ENCODE results near the gene ARHGAP22. TPM values are rescaled to one million over a fixed set of nuclear protein-coding genes. Genes with fewer than 3 reads are reported as not detected.

Gene ARHGAP22
- total RNA-seq, 1 experiment from 2014 or later: 9.9 TPM

GRCh38 chr10:48501226-48501625 lies 103.6 kb downstream of the ARHGAP22 start (continued):
- no peak for TF ChIP-seq FOSL1 (IDR thresholded peaks at IDR 0.05; ENCODE audit: low read depth)

GRCh38 chr10:48500771-48501170 lies 104.1 kb downstream of the ARHGAP22 start:
- no peak overlapping the region for H3K4me2 ChIP-seq (ENCODE audit: low read length)
- H3K9me2 ChIP-seq (ENCODE audit: insufficient read depth): no peaks in the 10 kb centered on the region
- H3K79me2 ChIP-seq (ENCODE audit: insufficient read depth, low read length): no peaks in the 10 kb centered on the region
- no peak overlapping the region for H2AFZ ChIP-seq (ENCODE audit: low read depth, low read length, poor library complexity, severe bottlenecking)
- intact Hi-C loops (cut with micrococcal nuclease): no loop called here
- no peak overlapping the region for H3K27ac ChIP-seq (ENCODE audit: low read depth, low read length)
- H3K9me3 ChIP-seq (ENCODE audit: control insufficient read depth in 1 of 2, insufficient read depth in 1 of 2, low read depth in 1 of 2, low read length in 2 of 2): no peaks in the 10 kb centered on the region
- H3K27me3 ChIP-seq (ENCODE audit: insufficient read depth, low read length): no peaks in the 10 kb centered on the region
- no peaks in the 10 kb centered on the region for H4K20me1 ChIP-seq (ENCODE audit: insufficient read depth)
- ChIA-PET POLR2A (no interaction called here), CTCF (no interaction called here), RAD21 (ENCODE audit: low non-redundant PET in 1 of 2, low total read pairs in 2 of 2, uncharacterized antibody in 2 of 2, unreplicated experiment in 2 of 2) (no interaction called here)
- no TSS peak for BruUV-seq (replicated peaks)
- H3K9ac ChIP-seq (ENCODE audit: low read length): no peak overlapping the region
- no peak overlapping the region for H3K4me3 ChIP-seq (replicated peaks in 1 of 2; ENCODE audit: low read depth in 1 of 2, low read length in 2 of 2)
- H3K4me1 ChIP-seq (ENCODE audit: control insufficient read depth in 1 of 2, insufficient read depth in 2 of 2, low read length in 2 of 2): peaks cover 3 to 10% of the 10 kb centered on the region in 2 experiments; a peak in 2 of 4 replicates
- no peak for TF ChIP-seq SRF (IDR thresholded peaks at IDR 0.05; ENCODE audit: low read depth)
- no peak for TF ChIP-seq ZNF274 (IDR thresholded peaks at IDR 0.05; ENCODE audit: low read depth, low read length)
- no peak for TF ChIP-seq TCF7L2 (IDR thresholded peaks at IDR 0.05; ENCODE audit: borderline replicate concordance, extremely low read depth, insufficient read depth, insufficient read length)
- no peak for TF ChIP-seq CEBPB (IDR thresholded peaks at IDR 0.05; ENCODE audit: low read depth)
- TF ChIP-seq, protein P1, sequence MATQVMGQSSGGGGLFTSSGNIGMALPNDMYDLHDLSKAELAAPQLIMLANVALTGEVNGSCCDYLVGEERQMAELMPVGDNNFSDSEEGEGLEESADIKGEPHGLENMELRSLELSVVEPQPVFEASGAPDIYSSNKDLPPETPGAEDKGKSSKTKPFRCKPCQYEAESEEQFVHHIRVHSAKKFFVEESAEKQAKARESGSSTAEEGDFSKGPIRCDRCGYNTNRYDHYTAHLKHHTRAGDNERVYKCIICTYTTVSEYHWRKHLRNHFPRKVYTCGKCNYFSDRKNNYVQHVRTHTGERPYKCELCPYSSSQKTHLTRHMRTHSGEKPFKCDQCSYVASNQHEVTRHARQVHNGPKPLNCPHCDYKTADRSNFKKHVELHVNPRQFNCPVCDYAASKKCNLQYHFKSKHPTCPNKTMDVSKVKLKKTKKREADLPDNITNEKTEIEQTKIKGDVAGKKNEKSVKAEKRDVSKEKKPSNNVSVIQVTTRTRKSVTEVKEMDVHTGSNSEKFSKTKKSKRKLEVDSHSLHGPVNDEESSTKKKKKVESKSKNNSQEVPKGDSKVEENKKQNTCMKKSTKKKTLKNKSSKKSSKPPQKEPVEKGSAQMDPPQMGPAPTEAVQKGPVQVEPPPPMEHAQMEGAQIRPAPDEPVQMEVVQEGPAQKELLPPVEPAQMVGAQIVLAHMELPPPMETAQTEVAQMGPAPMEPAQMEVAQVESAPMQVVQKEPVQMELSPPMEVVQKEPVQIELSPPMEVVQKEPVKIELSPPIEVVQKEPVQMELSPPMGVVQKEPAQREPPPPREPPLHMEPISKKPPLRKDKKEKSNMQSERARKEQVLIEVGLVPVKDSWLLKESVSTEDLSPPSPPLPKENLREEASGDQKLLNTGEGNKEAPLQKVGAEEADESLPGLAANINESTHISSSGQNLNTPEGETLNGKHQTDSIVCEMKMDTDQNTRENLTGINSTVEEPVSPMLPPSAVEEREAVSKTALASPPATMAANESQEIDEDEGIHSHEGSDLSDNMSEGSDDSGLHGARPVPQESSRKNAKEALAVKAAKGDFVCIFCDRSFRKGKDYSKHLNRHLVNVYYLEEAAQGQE (IDR thresholded peaks at IDR 0.05; ENCODE audit: low read depth): no peak
- TF ChIP-seq ZFX (IDR thresholded peaks at IDR 0.05): no peak
- TF ChIP-seq RAD21 (IDR thresholded peaks at IDR 0.05; ENCODE audit: low read depth): no peak
- TF ChIP-seq POLR2AphosphoS5 (IDR thresholded peaks at IDR 0.05; ENCODE audit: low read depth, low read length): no peak
- TF ChIP-seq, protein P2, sequence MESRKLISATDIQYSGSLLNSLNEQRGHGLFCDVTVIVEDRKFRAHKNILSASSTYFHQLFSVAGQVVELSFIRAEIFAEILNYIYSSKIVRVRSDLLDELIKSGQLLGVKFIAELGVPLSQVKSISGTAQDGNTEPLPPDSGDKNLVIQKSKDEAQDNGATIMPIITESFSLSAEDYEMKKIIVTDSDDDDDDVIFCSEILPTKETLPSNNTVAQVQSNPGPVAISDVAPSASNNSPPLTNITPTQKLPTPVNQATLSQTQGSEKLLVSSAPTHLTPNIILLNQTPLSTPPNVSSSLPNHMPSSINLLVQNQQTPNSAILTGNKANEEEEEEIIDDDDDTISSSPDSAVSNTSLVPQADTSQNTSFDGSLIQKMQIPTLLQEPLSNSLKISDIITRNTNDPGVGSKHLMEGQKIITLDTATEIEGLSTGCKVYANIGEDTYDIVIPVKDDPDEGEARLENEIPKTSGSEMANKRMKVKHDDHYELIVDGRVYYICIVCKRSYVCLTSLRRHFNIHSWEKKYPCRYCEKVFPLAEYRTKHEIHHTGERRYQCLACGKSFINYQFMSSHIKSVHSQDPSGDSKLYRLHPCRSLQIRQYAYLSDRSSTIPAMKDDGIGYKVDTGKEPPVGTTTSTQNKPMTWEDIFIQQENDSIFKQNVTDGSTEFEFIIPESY (IDR thresholded peaks at IDR 0.05; ENCODE audit: extremely low read depth, insufficient replicate concordance, low read length): no peak
- no peak for TF ChIP-seq JUND (IDR thresholded peaks at IDR 0.05)
- TF ChIP-seq FOSL1 (IDR thresholded peaks at IDR 0.05; ENCODE audit: low read depth): no peak
- no peak for TF ChIP-seq CBX3 (IDR thresholded peaks at IDR 0.05; ENCODE audit: low read depth)
- no peak for TF ChIP-seq YY1 (IDR thresholded peaks at IDR 0.05; ENCODE audit: extremely low read depth, insufficient replicate concordance, low read depth, low read length)
- TF ChIP-seq POLR2A (IDR thresholded peaks at IDR 0.05; ENCODE audit: borderline replicate concordance, extremely low read depth, insufficient read depth, insufficient read length): no peak
- no peak for TF ChIP-seq SIN3A (IDR thresholded peaks at IDR 0.05; ENCODE audit: low read depth)
- TF ChIP-seq, protein P3, sequence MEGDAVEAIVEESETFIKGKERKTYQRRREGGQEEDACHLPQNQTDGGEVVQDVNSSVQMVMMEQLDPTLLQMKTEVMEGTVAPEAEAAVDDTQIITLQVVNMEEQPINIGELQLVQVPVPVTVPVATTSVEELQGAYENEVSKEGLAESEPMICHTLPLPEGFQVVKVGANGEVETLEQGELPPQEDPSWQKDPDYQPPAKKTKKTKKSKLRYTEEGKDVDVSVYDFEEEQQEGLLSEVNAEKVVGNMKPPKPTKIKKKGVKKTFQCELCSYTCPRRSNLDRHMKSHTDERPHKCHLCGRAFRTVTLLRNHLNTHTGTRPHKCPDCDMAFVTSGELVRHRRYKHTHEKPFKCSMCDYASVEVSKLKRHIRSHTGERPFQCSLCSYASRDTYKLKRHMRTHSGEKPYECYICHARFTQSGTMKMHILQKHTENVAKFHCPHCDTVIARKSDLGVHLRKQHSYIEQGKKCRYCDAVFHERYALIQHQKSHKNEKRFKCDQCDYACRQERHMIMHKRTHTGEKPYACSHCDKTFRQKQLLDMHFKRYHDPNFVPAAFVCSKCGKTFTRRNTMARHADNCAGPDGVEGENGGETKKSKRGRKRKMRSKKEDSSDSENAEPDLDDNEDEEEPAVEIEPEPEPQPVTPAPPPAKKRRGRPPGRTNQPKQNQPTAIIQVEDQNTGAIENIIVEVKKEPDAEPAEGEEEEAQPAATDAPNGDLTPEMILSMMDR (IDR thresholded peaks at IDR 0.05 in 2 of 3, conservative IDR thresholded peaks at IDR 0.05 in 1 of 3; ENCODE audit: borderline replicate concordance in 1 of 3, insufficient read depth in 1 of 3, low read depth in 2 of 3, low read length in 2 of 3): no peak
- TF ChIP-seq ELF1 (IDR thresholded peaks at IDR 0.05; ENCODE audit: borderline replicate concordance, low read depth): no peak
- TF ChIP-seq EZH2 (IDR thresholded peaks at IDR 0.05): no peak
- no peaks in the 10 kb centered on the region for H3K36me3 ChIP-seq (ENCODE audit: control insufficient read depth in 1 of 2, insufficient read depth in 2 of 2, low read length in 2 of 2)
- no peak for ATAC-seq
- DNase-seq (ENCODE audit: low read depth, low spot score): no peak

Data from HCT116 (cell line).